ENCODE data around the gene SVIL.
"Not testable (repeated sequence)": the region's sequence is repeated elsewhere in the genome, so short reads cannot be mapped to it uniquely, and the experiment has no call there.

SVIL gene

GRCh38 chr10:29566209-29566608, 68.6 kb downstream of the SVIL start:
- not testable (repeated sequence) for H3K4me1 Mint-ChIP-seq; H3K4me3 Mint-ChIP-seq; ATAC-seq; H3K27ac Mint-ChIP-seq; H3K9me3 Mint-ChIP-seq; H3K36me3 Mint-ChIP-seq; DNase-seq (ENCODE audit: low spot score in 2 of 2)

- Mint-ChIP-seq H3K4me1 (no peaks in the 10 kb centered on the region), H3K9me3 (no peaks in the 10 kb centered on the region), H3K27ac (no peak overlapping the region), H3K4me3 (no peak overlapping the region), H3K36me3 (no peaks in the 10 kb centered on the region)
- ATAC-seq = no peak
- DNase-seq (ENCODE audit: low spot score in 2 of 2) = no peak
Measured at GRCh38 chr10:29563420-29564035, 71.2 kb downstream of the SVIL start.

- DNase-seq (ENCODE audit: low spot score in 2 of 2); H3K36me3 Mint-ChIP-seq; ATAC-seq: not testable (repeated sequence)
Measured at GRCh38 chr10:29563006-29563405, 71.8 kb downstream of the SVIL start.

GRCh38 chr10:29559996-29560395, 74.8 kb downstream of the SVIL start:
- Mint-ChIP-seq H3K36me3 (no peaks in the 10 kb centered on the region), H3K4me1 (peaks cover 9% of the 10 kb centered on the region), H3K27ac (no peak overlapping the region), H3K9me3 (no peaks in the 10 kb centered on the region), H3K4me3 (no peak overlapping the region)
- no peak for ATAC-seq
- DNase-seq (ENCODE audit: low spot score in 2 of 2) = no peak

More at GRCh38 chr10:29563006-29563405, 71.8 kb downstream of the SVIL start:
- not testable (repeated sequence) for H3K9me3 Mint-ChIP-seq, H3K4me3 Mint-ChIP-seq, H3K4me1 Mint-ChIP-seq, H3K27ac Mint-ChIP-seq

- Mint-ChIP-seq H3K4me3 (no peak overlapping the region), H3K4me1 (peaks cover 14% of the 10 kb centered on the region), H3K9me3 (no peaks in the 10 kb centered on the region), H3K36me3 (peaks cover 18% of the 10 kb centered on the region), H3K27ac (no peak overlapping the region)
- DNase-seq (ENCODE audit: low spot score in 2 of 2) = no peak
- no peak for ATAC-seq
Measured at GRCh38 chr10:29557665-29558064, 77.1 kb downstream of the SVIL start.

GRCh38 chr10:29555746-29556481, 78.9 kb downstream of the SVIL start:
- Mint-ChIP-seq H3K4me3 (no peak overlapping the region), H3K27ac (no peak overlapping the region), H3K4me1 (peaks cover 14% of the 10 kb centered on the region), H3K9me3 (no peaks in the 10 kb centered on the region), H3K36me3 (peaks cover 29% of the 10 kb centered on the region)
- DNase-seq (ENCODE audit: low spot score in 2 of 2) (no peak), ATAC-seq (peak; percentile 48)

GRCh38 chr10:29555091-29555745, 79.6 kb downstream of the SVIL start:
- peak overlapping the region; percentile 17 for H3K4me3 Mint-ChIP-seq
- DNase-seq (ENCODE audit: low spot score in 2 of 2) (no peak), ATAC-seq (peak; percentile 64)
- no peaks in the 10 kb centered on the region for H3K9me3 Mint-ChIP-seq
- peak overlapping the region; percentile 30 for H3K27ac Mint-ChIP-seq
- H3K4me1 Mint-ChIP-seq = peaks cover 14% of the 10 kb centered on the region
- peaks cover 34% of the 10 kb centered on the region for H3K36me3 Mint-ChIP-seq

- H3K36me3 Mint-ChIP-seq = peaks cover 38% of the 10 kb centered on the region
- DNase-seq (ENCODE audit: low spot score in 2 of 2) = no peak
- peak overlapping the region; percentile 17 for H3K4me3 Mint-ChIP-seq
- peaks cover 14% of the 10 kb centered on the region for H3K4me1 Mint-ChIP-seq
- no peaks in the 10 kb centered on the region for H3K9me3 Mint-ChIP-seq
- ATAC-seq = peak; percentile 42
- H3K27ac Mint-ChIP-seq = peak overlapping the region; percentile 30
Measured at GRCh38 chr10:29554660-29555059, 80.1 kb downstream of the SVIL start.

GRCh38 chr10:29553544-29554250, 81.1 kb downstream of the SVIL start:
- DNase-seq (ENCODE audit: low spot score in 2 of 2) = no peak
- no peak overlapping the region for H3K4me3 Mint-ChIP-seq

GRCh38 chr10:29553116-29553515, 81.7 kb downstream of the SVIL start:
- DNase-seq (ENCODE audit: low spot score in 2 of 2); H3K4me3 Mint-ChIP-seq; ATAC-seq; H3K9me3 Mint-ChIP-seq; H3K27ac Mint-ChIP-seq: not testable (repeated sequence)
- Mint-ChIP-seq H3K36me3 (peaks cover 38% of the 10 kb centered on the region), H3K4me1 (peaks cover 20% of the 10 kb centered on the region)

More at GRCh38 chr10:29553544-29554250, 81.1 kb downstream of the SVIL start:
- H3K4me1 Mint-ChIP-seq = peaks cover 15% of the 10 kb centered on the region
- ATAC-seq = no peak
- H3K27ac Mint-ChIP-seq = no peak overlapping the region
- no peaks in the 10 kb centered on the region for H3K9me3 Mint-ChIP-seq
- peaks cover 38% of the 10 kb centered on the region for H3K36me3 Mint-ChIP-seq

- ATAC-seq; H3K4me3 Mint-ChIP-seq; DNase-seq (ENCODE audit: low spot score in 2 of 2); H3K9me3 Mint-ChIP-seq; H3K4me1 Mint-ChIP-seq; H3K27ac Mint-ChIP-seq: not testable (repeated sequence)
- H3K36me3 Mint-ChIP-seq = peaks cover 40% of the 10 kb centered on the region
Measured at GRCh38 chr10:29549493-29549892, 85.3 kb downstream of the SVIL start.

GRCh38 chr10:29546773-29547313, 87.9 kb downstream of the SVIL start:
- ATAC-seq (no peak), DNase-seq (ENCODE audit: low spot score in 2 of 2) (no peak)
- H3K4me1 Mint-ChIP-seq = peaks cover 12% of the 10 kb centered on the region
- H3K4me3 Mint-ChIP-seq = no peak overlapping the region
- no peak overlapping the region for H3K27ac Mint-ChIP-seq
- peaks cover 24% of the 10 kb centered on the region for H3K36me3 Mint-ChIP-seq
- H3K9me3 Mint-ChIP-seq = no peaks in the 10 kb centered on the region

- DNase-seq (ENCODE audit: low spot score in 2 of 2) (no peak), ATAC-seq (no peak)
- Mint-ChIP-seq H3K9me3 (no peaks in the 10 kb centered on the region), H3K36me3 (peaks cover 10% of the 10 kb centered on the region), H3K4me3 (no peak overlapping the region), H3K27ac (no peak overlapping the region), H3K4me1 (peaks cover 12% of the 10 kb centered on the region)
Measured at GRCh38 chr10:29545122-29545521, 89.6 kb downstream of the SVIL start.

GRCh38 chr10:29543715-29544114, 91.1 kb downstream of the SVIL start:
- H3K9me3 Mint-ChIP-seq = no peaks in the 10 kb centered on the region
- no peak for ATAC-seq
- no peak for DNase-seq (ENCODE audit: low spot score in 2 of 2)
- H3K4me1 Mint-ChIP-seq = peaks cover 11% of the 10 kb centered on the region
- H3K27ac Mint-ChIP-seq = no peak overlapping the region
- H3K36me3 Mint-ChIP-seq = peaks cover 14% of the 10 kb centered on the region
- H3K4me3 Mint-ChIP-seq = no peak overlapping the region

- ATAC-seq (no peak), DNase-seq (ENCODE audit: low spot score in 2 of 2) (no peak)
- no peaks in the 10 kb centered on the region for H3K9me3 Mint-ChIP-seq
- peaks cover 6% of the 10 kb centered on the region for H3K4me1 Mint-ChIP-seq
- H3K27ac Mint-ChIP-seq = no peak overlapping the region
- H3K4me3 Mint-ChIP-seq = no peak overlapping the region
- peaks cover 14% of the 10 kb centered on the region for H3K36me3 Mint-ChIP-seq
Measured at GRCh38 chr10:29542723-29543122, 92.0 kb downstream of the SVIL start.

Data from stimulated activated effector memory CD8-positive, alpha-beta T cell treated with anti-CD3 and anti-CD28 coated beads, Interleukin-12 subunit alpha, Interleukin-12 subunit beta, amount 100 ng/mL, for 72 hours (primary cell).